GM12878 (cell line): Measurements from ENCODE around the gene IFT25. TPM values are rescaled to one million over a fixed set of nuclear protein-coding genes. Genes with fewer than 3 reads are reported as not detected.

ENCODE experiments used
- ATAC-seq: fragments of 200-7000 bp; cut with Tn5 transposase; 3 replicates; pipeline ENCODE4 v1.9.1; 2020; ENCODE audit warnings: mild to moderate bottlenecking, moderate library complexity
- BruUV-seq: library from RNA; stranded (reverse); fragments of 400-500 nt; replicated peaks from 2 replicates; lab custom pipeline; 2021; lab: Mats Ljungman, UMichigan
- CTCF ChIA-PET: fragments of 300-600 bp; sonication (Branson Sonifier 250); formaldehyde crosslinking; extraction: SDS; loops from one replicate; lab custom pipeline; 2021; ENCODE audit warnings: inconsistent platforms; lab: Yijun Ruan, JAX
- POLR2A ChIA-PET: fragments of 350-600 bp; formaldehyde crosslinking; extraction: SDS; loops from one replicate; lab custom pipeline; 2021; ENCODE audit warnings: inconsistent platforms; lab: Charles Lee
- RAD21 ChIA-PET: fragments of 300-600 bp; sonication (Branson Sonifier 250); formaldehyde crosslinking; loops from one replicate; lab custom pipeline; 2023; ENCODE audit warnings: antibody characterized with exemption; ENCODE audit not compliant: unreplicated experiment; lab: Charles Lee
- SMC1A ChIA-PET: fragments of 300-600 bp; sonication (Branson Sonifier 250); formaldehyde crosslinking; loops from one replicate; lab custom pipeline; 2023; ENCODE audit not compliant: unreplicated experiment, uncharacterized antibody; lab: Charles Lee
- DNase-seq: peaks from one replicate; pipeline ENCODE4 v3.0.0-alpha.2; 2011; ENCODE audit warnings: low read depth, low spot score
- FAIRE-seq: peaks from 3 replicates; lab custom pipeline; 2011; peaks lifted over from hg19 to GRCh38; lab: Jason Lieb, UNC
- H2AFZ ChIP-seq: 2 replicates; pipeline ENCODE4 v1.6.0; 2011; ENCODE audit warnings: low read depth, low read length, control low read depth; ENCODE audit not compliant: control insufficient read depth
- H3K27ac ChIP-seq: 2 replicates; pipeline ENCODE4 v1.5.1; 2011; ENCODE audit warnings: control low read depth; ENCODE audit not compliant: control insufficient read depth, insufficient read depth
- H3K27me3 ChIP-seq, 2 experiments: replicated peaks in 1 of 2; 2 replicates each; pipeline versions ENCODE4 v1.6.0 to v1.6.1; 2011; ENCODE audit warnings: low read length in 1 of 2; ENCODE audit not compliant: control insufficient read depth in 2 of 2, insufficient read depth in 2 of 2
- H3K36me3 ChIP-seq, 2 experiments: 2 replicates each; pipeline ENCODE4 v1.5.1; 2011; ENCODE audit warnings: low read length in 1 of 2; ENCODE audit not compliant: control insufficient read depth in 2 of 2, insufficient read depth in 2 of 2
- H3K4me1 ChIP-seq: 2 replicates; pipeline ENCODE4 v1.6.1; 2011; ENCODE audit warnings: mild to moderate bottlenecking, low read length, moderate library complexity, mixed read lengths; ENCODE audit not compliant: control insufficient read depth, insufficient read depth
- H3K4me2 ChIP-seq: 2 replicates; pipeline ENCODE4 v1.6.0; 2011; ENCODE audit warnings: control low read depth; ENCODE audit not compliant: control insufficient read depth, insufficient read depth
- H3K4me3 ChIP-seq: fragments of 200-600 bp; sonication (generic); 2 replicates; pipeline ENCODE4 v1.5.1; 2016
- H3K79me2 ChIP-seq: 2 replicates; pipeline ENCODE4 v1.6.0; 2011; ENCODE audit warnings: low read length; ENCODE audit not compliant: control insufficient read depth, insufficient read depth
- H3K9ac ChIP-seq: 2 replicates; pipeline ENCODE4 v1.8.0; 2011; ENCODE audit warnings: low read length, control low read depth, mixed read lengths; ENCODE audit not compliant: control insufficient read depth, insufficient read depth
- H3K9me3 ChIP-seq: replicated peaks from 3 replicates; pipeline ENCODE4 v1.5.1; 2011; ENCODE audit warnings: mild to moderate bottlenecking, low read length; ENCODE audit not compliant: control insufficient read depth, insufficient read depth
- H4K20me1 ChIP-seq: 2 replicates; pipeline ENCODE4 v1.6.0; 2011; ENCODE audit not compliant: control insufficient read depth, insufficient read depth
- IKZF2 ChIP-seq, 2 experiments: fragments of 450-650 bp; IDR thresholded peaks; 2 replicates each; pipeline ENCODE4 v1.6.1; 2017; ENCODE audit warnings: mild to moderate bottlenecking in 2 of 2, moderate library complexity in 2 of 2
- JUNB ChIP-seq: IDR thresholded peaks from 2 replicates; pipeline ENCODE4 v1.6.1; 2016; ENCODE audit warnings: antibody characterized with exemption, mild to moderate bottlenecking
- LARP7 ChIP-seq: fragments of 450-650 bp; IDR thresholded peaks from 2 replicates; pipeline ENCODE4 v1.6.1; 2017; ENCODE audit warnings: mild to moderate bottlenecking
- MAX ChIP-seq: IDR thresholded peaks from 2 replicates; pipeline ENCODE4 v1.6.1; 2012; ENCODE audit warnings: low read depth, low read length, improper control_type of control experiment
- NFYB ChIP-seq: IDR thresholded peaks from 2 replicates; pipeline ENCODE4 v1.6.1; 2011; ENCODE audit warnings: low read depth, mild to moderate bottlenecking, low read length, improper control_type of control experiment, moderate library complexity; ENCODE audit not compliant: insufficient read depth
- PAX5 ChIP-seq: IDR thresholded peaks from 2 replicates; pipeline ENCODE4 v1.6.1; 2011; ENCODE audit warnings: low read depth, low read length, borderline replicate concordance
- RUNX3 ChIP-seq: IDR thresholded peaks from 2 replicates; pipeline ENCODE4 v1.6.1; 2012; ENCODE audit warnings: low read length, inconsistent platforms
- SPI1 ChIP-seq: IDR thresholded peaks from 2 replicates; pipeline ENCODE4 v1.6.1; 2011; ENCODE audit warnings: low read depth, mild to moderate bottlenecking, low read length, moderate library complexity, borderline replicate concordance; ENCODE audit not compliant: insufficient read depth
- ZBTB11 ChIP-seq: fragments of 450-650 bp; formaldehyde crosslinking; IDR thresholded peaks from 2 replicates; pipeline ENCODE4 v1.5.0; 2022; ENCODE audit warnings: mild to moderate bottlenecking, missing genetic modification characterization
- ZNF217 ChIP-seq: fragments of 450-650 bp; IDR thresholded peaks from 2 replicates; pipeline ENCODE4 v1.6.1; 2017; ENCODE audit warnings: antibody characterized with exemption, mild to moderate bottlenecking
- ZNF687 ChIP-seq: fragments of 450-650 bp; IDR thresholded peaks from 2 replicates; pipeline ENCODE4 v1.6.1; 2017; ENCODE audit warnings: mild to moderate bottlenecking, moderate library complexity
- WGBS: methylation state at CpG from one replicate; pipeline ENCODE4 v1.1.6; 2016; ENCODE audit warnings: low lambda C conversion rate; ENCODE audit not compliant: insufficient replicate concordance, insufficient coverage; ENCODE audit errors: missing lambda C conversion rate; 5-methylcytosine and 5-hydroxymethylcytosine counted together
- in situ Hi-C: fragments of 300-500 bp; cut with MboI; formaldehyde crosslinking; loops from 9 replicates; pipeline ENCODE4 v1.14.3; 2018; ENCODE audit warnings: mixed read lengths
- intact Hi-C: fragments of 100-400 bp; cut with micrococcal nuclease; formaldehyde crosslinking; loops from one replicate; pipeline ENCODE4 v1.14.2; 2022; ENCODE audit not compliant: unreplicated experiment
- polyA plus RNA-seq, 11 experiments: library from polyadenylated mRNA; depleted of rRNA in 4 of 11; unstranded in 6 of 11; stranded (reverse) in 5 of 11; fragments of >200 nt; fragmentation: Nextera tagmentation in 4 of 11; fragmentation: Illumina TruSeq in 1 of 11; extraction: Ambion mirVana in 4 of 11; extraction: Trizol in 1 of 11; gene quantifications; 1 replicate in 1 of 11; 2 replicates in 10 of 11; pipeline versions ENCODE4 v1.2.1 to v1.2.3, GENCODE V29; 2011 to 2016; ENCODE audit warnings: inconsistent platforms in 2 of 11, missing spikeins in 2 of 11, low read depth in 1 of 11
- total RNA-seq, 4 experiments: library from RNA; depleted of rRNA in 3 of 4; stranded (reverse); fragments of >200 nt in 3 of 4; fragmentation: Illumina TruSeq in 1 of 4; extraction: Trizol in 1 of 4; gene quantifications; 2 replicates each; pipeline versions ENCODE4 v1.2.1 to v1.2.3, GENCODE V29; 2013 to 2021

IFT25 gene
- total and polyA plus RNA-seq, 10 of the 15 experiments (the other 5 are each of a cell fraction or from before 2014, with no cell fraction given), result 55.7 to 242 (median 131) TPM

- H3K27ac ChIP-seq, result no peak overlapping the region
- ChIA-PET SMC1A (no interaction called here), POLR2A (no interaction called here), RAD21 (no interaction called here), CTCF (no interaction called here)
- FAIRE-seq (no peak), DNase-seq (no peak), ATAC-seq (peak; percentile 54)
- TF ChIP-seq SPI1 (no peak), RUNX3 (peak; percentile 45; the same call in 1 of the 2 replicates), JUNB (peak; percentile 47), ZNF217 (no peak)
- no peak overlapping the region for H3K4me2 ChIP-seq
- H3K27me3 ChIP-seq, result no peaks in the 10 kb centered on the region
- BruUV-seq, result no TSS peak
- in situ Hi-C loops, result no loop called here
- no peaks in the 10 kb centered on the region for H3K4me1 ChIP-seq
- intact Hi-C loops, result no loop called here
- no peak overlapping the region for H3K9ac ChIP-seq
- no peak overlapping the region for H2AFZ ChIP-seq
- peaks cover 2% of the 10 kb centered on the region; the same call in 1 of the 3 replicates for H3K9me3 ChIP-seq
- H3K4me3 ChIP-seq, result no peak overlapping the region
- no peaks in the 10 kb centered on the region for H3K36me3 ChIP-seq
- no peaks in the 10 kb centered on the region for H3K79me2 ChIP-seq
- WGBS, result 0% methylated on average over 2 of the region's 2 CpGs
- no peaks in the 10 kb centered on the region for H4K20me1 ChIP-seq
Measured at GRCh38 chr1:53987880-53988279, 42.4 kb upstream of the IFT25 start.

- Histone ChIP-seq H4K20me1 (no peaks in the 10 kb centered on the region), H3K4me1 (no peaks in the 10 kb centered on the region), H3K9me3 (no peaks in the 10 kb centered on the region; the same call in 2 of the 3 replicates), H3K36me3 (no peaks in the 10 kb centered on the region), H3K4me3 (no peak overlapping the region), H3K27ac (no peak overlapping the region), H3K4me2 (no peak overlapping the region), H2AFZ (no peak overlapping the region), H3K27me3 (no peaks in the 10 kb centered on the region), H3K9ac (no peak overlapping the region), H3K79me2 (no peaks in the 10 kb centered on the region)
- ChIA-PET CTCF (no interaction called here), POLR2A (no interaction called here), RAD21 (no interaction called here), SMC1A (no interaction called here)
- FAIRE-seq, result no peak
- in situ Hi-C loops (no loop called here), intact Hi-C loops (no loop called here)
- 89% methylated on average over 3 of the region's 3 CpGs for WGBS
- no TSS peak for BruUV-seq
- no peak for ATAC-seq
- no peak for DNase-seq
- no peak for TF ChIP-seq ZBTB11 (CRISPR knock-in tag)
- no peak for TF ChIP-seq SPI1
- no peak for TF ChIP-seq ZNF687
- no peak for TF ChIP-seq MAX
- TF ChIP-seq NFYB, result no peak
- TF ChIP-seq LARP7, result no peak
- TF ChIP-seq PAX5, result no peak
- no peak for TF ChIP-seq IKZF2 (IDR thresholded peaks at IDR 0.05)
Measured at GRCh38 chr1:53986458-53986857, 41.0 kb upstream of the IFT25 start.
